Panc1 (cell line): Measurements from ENCODE around the gene CFAP206. TPM values are rescaled to one million over a fixed set of nuclear protein-coding genes. Genes with fewer than 3 reads are reported as not detected.

Experiments
- ATAC-seq: fragments of 200-7000 bp; cut with Tn5 transposase; 2 replicates; pipeline ENCODE4 v1.9.1; 2020; ENCODE audit warnings: mild to moderate bottlenecking, moderate library complexity
- BruUV-seq: library from RNA; stranded (reverse); fragments of 400-500 nt; replicated peaks from 2 replicates; lab custom pipeline; 2021; lab: Mats Ljungman, UMichigan
- CTCF ChIA-PET: fragments of 300-600 bp; sonication (Branson Sonifier 250); formaldehyde crosslinking; loops from one replicate; lab custom pipeline; 2022; ENCODE audit warnings: antibody characterized with exemption; lab: Charles Lee
- POLR2A ChIA-PET: fragments of 300-600 bp; sonication (Branson Sonifier 250); formaldehyde crosslinking; loops from one replicate; lab custom pipeline; 2022; ENCODE audit warnings: antibody characterized with exemption; lab: Charles Lee
- DNase-seq: peaks from one replicate; pipeline ENCODE4 v3.0.0-alpha.2; 2010; ENCODE audit warnings: low read depth, low spot score
- H3K27ac ChIP-seq: 2 replicates; pipeline ENCODE4 v1.5.1; 2011; ENCODE audit warnings: mild to moderate bottlenecking, low read length, inconsistent platforms
- H3K27me3 ChIP-seq: fragments of 200-500 bp; sonication (Bioruptor generic); 2 replicates; pipeline ENCODE4 v1.6.0; 2014; ENCODE audit warnings: low read length, inconsistent platforms; ENCODE audit not compliant: control insufficient read depth, insufficient read depth
- H3K36me3 ChIP-seq: fragments of 200-500 bp; sonication (Bioruptor generic); 2 replicates; pipeline ENCODE4 v1.5.1; 2014; ENCODE audit warnings: inconsistent platforms, mild to moderate bottlenecking, low read length, moderate library complexity; ENCODE audit not compliant: control insufficient read depth, insufficient read depth
- H3K4me1 ChIP-seq: 2 replicates; pipeline ENCODE4 v1.5.1; 2011; ENCODE audit warnings: inconsistent platforms, mild to moderate bottlenecking, low read length, moderate library complexity; ENCODE audit not compliant: control insufficient read depth, insufficient read depth
- H3K4me3 ChIP-seq, 2 experiments: 2 replicates each; pipeline ENCODE4 v1.5.1; 2011 to 2012; ENCODE audit warnings: low read depth in 2 of 2, low read length in 2 of 2, mild to moderate bottlenecking in 2 of 2, inconsistent platforms in 1 of 2, moderate library complexity in 1 of 2
- H3K9me3 ChIP-seq: fragments of 200-500 bp; sonication (Bioruptor generic); 2 replicates; pipeline ENCODE4 v1.5.1; 2014; ENCODE audit warnings: low read depth, mild to moderate bottlenecking, inconsistent platforms, low read length, moderate library complexity; ENCODE audit not compliant: control insufficient read depth, insufficient read depth
- POLR2AphosphoS5 ChIP-seq: IDR thresholded peaks from 2 replicates; pipeline ENCODE4 v1.6.1; 2012; ENCODE audit warnings: mild to moderate bottlenecking, low read depth, low read length, moderate library complexity
- SIN3A ChIP-seq: IDR thresholded peaks from 2 replicates; pipeline ENCODE4 v1.6.1; 2012; ENCODE audit warnings: low read depth, mild to moderate bottlenecking, low read length, moderate library complexity, borderline replicate concordance; ENCODE audit not compliant: insufficient read depth
- TCF7L2 ChIP-seq: IDR thresholded peaks from 2 replicates; pipeline ENCODE4 v1.6.1; 2011; ENCODE audit warnings: mild to moderate bottlenecking, low read depth, low read length, inconsistent platforms
- in situ Hi-C: cut with HindIII; loops from 2 replicates; pipeline ENCODE4 v1.10.0; 2016; ENCODE audit warnings: low sequenced_read_pairs, low pct_unique_long_range_greater_than_20kb
- intact Hi-C: fragments of 100-400 bp; cut with micrococcal nuclease; formaldehyde crosslinking; loops from one replicate; pipeline ENCODE4 v1.10.0; 2022; ENCODE audit not compliant: unreplicated experiment
- total RNA-seq: library from RNA; stranded (reverse); gene quantifications from one replicate; pipeline ENCODE4 v1.2.1, GENCODE V29; 2021; ENCODE audit not compliant: unreplicated experiment
- TF ChIP-seq, protein P1 (sequence below): fragments of 450-650 bp; IDR thresholded peaks from 2 replicates; pipeline ENCODE4 v1.5.1; 2017; ENCODE audit warnings: mild to moderate bottlenecking
- TF ChIP-seq, protein P2 (sequence below), 2 experiments: IDR thresholded peaks; 2 replicates each; pipeline ENCODE4 v1.6.1; 2011 to 2012; ENCODE audit warnings: low read depth in 2 of 2, control low read depth in 1 of 2, low read length in 1 of 2, mild to moderate bottlenecking in 1 of 2, moderate library complexity in 1 of 2; ENCODE audit not compliant: insufficient read depth in 1 of 2

The CFAP206 gene
- total RNA-seq, 1 experiment from 2014 or later, result 2.4 TPM

DNA sequence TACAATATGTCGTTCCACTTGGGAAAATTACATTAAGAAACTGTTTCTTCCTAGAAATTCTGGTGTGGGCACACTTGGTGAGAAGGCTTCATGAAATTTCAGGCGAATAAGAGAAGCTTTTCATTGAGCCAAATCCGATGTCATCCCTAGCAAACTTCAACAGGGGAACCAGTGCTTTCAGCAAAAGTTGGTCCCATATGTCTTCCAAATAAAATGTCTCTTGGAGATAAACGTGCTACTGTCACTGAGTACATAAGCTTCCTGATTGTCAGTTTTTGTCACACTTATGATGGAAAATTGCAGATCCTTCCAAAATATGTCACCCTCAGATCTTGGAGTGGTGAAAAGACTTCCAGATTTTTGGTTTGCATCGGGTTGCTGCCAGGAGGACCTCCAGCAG lies 33.9 kb downstream of the CFAP206 start:
- TF ChIP-seq SIN3A (no peak), POLR2AphosphoS5 (no peak), TCF7L2 (no peak)
- TF ChIP-seq, protein P1, sequence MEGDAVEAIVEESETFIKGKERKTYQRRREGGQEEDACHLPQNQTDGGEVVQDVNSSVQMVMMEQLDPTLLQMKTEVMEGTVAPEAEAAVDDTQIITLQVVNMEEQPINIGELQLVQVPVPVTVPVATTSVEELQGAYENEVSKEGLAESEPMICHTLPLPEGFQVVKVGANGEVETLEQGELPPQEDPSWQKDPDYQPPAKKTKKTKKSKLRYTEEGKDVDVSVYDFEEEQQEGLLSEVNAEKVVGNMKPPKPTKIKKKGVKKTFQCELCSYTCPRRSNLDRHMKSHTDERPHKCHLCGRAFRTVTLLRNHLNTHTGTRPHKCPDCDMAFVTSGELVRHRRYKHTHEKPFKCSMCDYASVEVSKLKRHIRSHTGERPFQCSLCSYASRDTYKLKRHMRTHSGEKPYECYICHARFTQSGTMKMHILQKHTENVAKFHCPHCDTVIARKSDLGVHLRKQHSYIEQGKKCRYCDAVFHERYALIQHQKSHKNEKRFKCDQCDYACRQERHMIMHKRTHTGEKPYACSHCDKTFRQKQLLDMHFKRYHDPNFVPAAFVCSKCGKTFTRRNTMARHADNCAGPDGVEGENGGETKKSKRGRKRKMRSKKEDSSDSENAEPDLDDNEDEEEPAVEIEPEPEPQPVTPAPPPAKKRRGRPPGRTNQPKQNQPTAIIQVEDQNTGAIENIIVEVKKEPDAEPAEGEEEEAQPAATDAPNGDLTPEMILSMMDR, result no peak
- TF ChIP-seq, protein P2, sequence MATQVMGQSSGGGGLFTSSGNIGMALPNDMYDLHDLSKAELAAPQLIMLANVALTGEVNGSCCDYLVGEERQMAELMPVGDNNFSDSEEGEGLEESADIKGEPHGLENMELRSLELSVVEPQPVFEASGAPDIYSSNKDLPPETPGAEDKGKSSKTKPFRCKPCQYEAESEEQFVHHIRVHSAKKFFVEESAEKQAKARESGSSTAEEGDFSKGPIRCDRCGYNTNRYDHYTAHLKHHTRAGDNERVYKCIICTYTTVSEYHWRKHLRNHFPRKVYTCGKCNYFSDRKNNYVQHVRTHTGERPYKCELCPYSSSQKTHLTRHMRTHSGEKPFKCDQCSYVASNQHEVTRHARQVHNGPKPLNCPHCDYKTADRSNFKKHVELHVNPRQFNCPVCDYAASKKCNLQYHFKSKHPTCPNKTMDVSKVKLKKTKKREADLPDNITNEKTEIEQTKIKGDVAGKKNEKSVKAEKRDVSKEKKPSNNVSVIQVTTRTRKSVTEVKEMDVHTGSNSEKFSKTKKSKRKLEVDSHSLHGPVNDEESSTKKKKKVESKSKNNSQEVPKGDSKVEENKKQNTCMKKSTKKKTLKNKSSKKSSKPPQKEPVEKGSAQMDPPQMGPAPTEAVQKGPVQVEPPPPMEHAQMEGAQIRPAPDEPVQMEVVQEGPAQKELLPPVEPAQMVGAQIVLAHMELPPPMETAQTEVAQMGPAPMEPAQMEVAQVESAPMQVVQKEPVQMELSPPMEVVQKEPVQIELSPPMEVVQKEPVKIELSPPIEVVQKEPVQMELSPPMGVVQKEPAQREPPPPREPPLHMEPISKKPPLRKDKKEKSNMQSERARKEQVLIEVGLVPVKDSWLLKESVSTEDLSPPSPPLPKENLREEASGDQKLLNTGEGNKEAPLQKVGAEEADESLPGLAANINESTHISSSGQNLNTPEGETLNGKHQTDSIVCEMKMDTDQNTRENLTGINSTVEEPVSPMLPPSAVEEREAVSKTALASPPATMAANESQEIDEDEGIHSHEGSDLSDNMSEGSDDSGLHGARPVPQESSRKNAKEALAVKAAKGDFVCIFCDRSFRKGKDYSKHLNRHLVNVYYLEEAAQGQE (IDR thresholded peaks at IDR 0.05; ENCODE audit: insufficient read depth in 1 of 2, low read depth in 2 of 2, low read length in 1 of 2), result no peak
- in situ Hi-C loops, result no loop called here
- no peak for DNase-seq
- no TSS peak for BruUV-seq
- intact Hi-C loops, result no loop called here
- H3K4me1 ChIP-seq, result no peaks in the 10 kb centered on the region
- ATAC-seq, result no peak
- H3K9me3 ChIP-seq, result no peaks in the 10 kb centered on the region
- POLR2A ChIA-PET, result no interaction called here
- CTCF ChIA-PET, result no interaction called here
- H3K27ac ChIP-seq, result no peak overlapping the region
- no peaks in the 10 kb centered on the region for H3K36me3 ChIP-seq
- no peaks in the 10 kb centered on the region; the same call in 1 of the 2 replicates for H3K27me3 ChIP-seq
- no peak overlapping the region for H3K4me3 ChIP-seq

DNA sequence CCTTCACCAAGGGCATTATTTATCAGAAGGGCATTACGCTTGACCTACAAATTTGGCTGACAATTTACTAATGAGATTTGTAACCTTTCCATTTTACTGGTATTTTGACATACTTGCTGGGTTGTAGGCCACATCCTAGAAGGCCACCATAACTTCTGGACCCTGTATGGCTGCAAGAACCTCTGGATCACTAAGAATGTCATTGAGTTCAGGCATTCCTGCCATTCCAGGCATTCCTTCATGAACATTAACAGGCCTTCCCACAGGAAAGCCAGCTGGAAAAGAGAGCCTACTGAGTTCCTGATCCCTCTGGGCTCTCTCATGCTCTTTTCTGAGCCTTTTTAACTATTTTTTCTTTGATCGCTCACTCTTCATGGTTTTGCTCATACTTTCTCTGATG lies 36.6 kb downstream of the CFAP206 start:
- H3K36me3 ChIP-seq, result no peaks in the 10 kb centered on the region
- ChIA-PET CTCF (no interaction called here), POLR2A (no interaction called here)
- no peaks in the 10 kb centered on the region for H3K9me3 ChIP-seq
- TF ChIP-seq SIN3A (no peak), POLR2AphosphoS5 (no peak), TCF7L2 (no peak)
- TF ChIP-seq, protein P1, result no peak
- BruUV-seq, result no TSS peak
- no peaks in the 10 kb centered on the region; the same call in 1 of the 2 replicates for H3K27me3 ChIP-seq
- intact Hi-C loops (no loop called here), in situ Hi-C loops (no loop called here)
- H3K27ac ChIP-seq, result no peak overlapping the region
- H3K4me3 ChIP-seq, result no peak overlapping the region
- ATAC-seq (no peak), DNase-seq (no peak)
- no peaks in the 10 kb centered on the region for H3K4me1 ChIP-seq
